ENCODE results near the gene EME2. TPM values are rescaled to one million over a fixed set of nuclear protein-coding genes. Genes with fewer than 3 reads are reported as not detected.
A peak's percentile ranks its signal among the peaks of the same experiment; 100 is the strongest.

EME2 gene
- total and polyA plus RNA-seq, 2 experiments from 2014 or later = 4.1 to 15.0 TPM

GRCh38 chr16:1762879-1763520, 9.6 kb upstream of the EME2 start (continued):
- TF ChIP-seq ETS1 (IDR thresholded peaks at IDR 0.05) (no peak), CREB1 (CRISPR knock-in tag; IDR thresholded peaks at IDR 0.05; ENCODE audit: low read depth) (no peak), CTCF (conservative IDR thresholded peaks at IDR 0.05; ENCODE audit: low read depth in 2 of 2) (no peak), ZNF331 (CRISPR knock-in tag; IDR thresholded peaks at IDR 0.05; ENCODE audit: low read depth) (no peak), REST (IDR thresholded peaks at IDR 0.05; ENCODE audit: unreplicated experiment) (no peak), NANOG (IDR thresholded peaks at IDR 0.05; ENCODE audit: borderline replicate concordance) (no peak)

- peaks cover 12% of the 10 kb centered on the region for H3K36me3 Mint-ChIP-seq (ENCODE audit: low read depth)
- no peaks in the 10 kb centered on the region for H3K79me2 ChIP-seq (replicated peaks; ENCODE audit: insufficient read depth)
- H3K4me1 Mint-ChIP-seq = no peaks in the 10 kb centered on the region
- no peaks in the 10 kb centered on the region; the same call in 1 of the 2 replicates for H3K4me1 ChIP-seq (ENCODE audit: insufficient read depth)
- no peaks in the 10 kb centered on the region for H3K27me3 ChIP-seq (ENCODE audit: insufficient read depth)
- peak overlapping the region; percentile 53 for H3K4me3 ChIP-seq
- H3K9me3 Mint-ChIP-seq = no peaks in the 10 kb centered on the region
- H3K27ac ChIP-seq (ENCODE audit: low read depth) = no peak overlapping the region
- DNase-seq (ENCODE audit: low spot score) (peak; percentile 92), ATAC-seq (peak; percentile 84)
- H3K36me3 ChIP-seq (ENCODE audit: insufficient read depth) = no peaks in the 10 kb centered on the region
- H3F3A ChIP-seq (replicated peaks; ENCODE audit: low read depth) = 0 out of 2 replicates have a peak, but pooled peaks cover 3% of the 10 kb centered on the region
- no peaks in the 10 kb centered on the region for H4K20me1 ChIP-seq (replicated peaks; ENCODE audit: insufficient read depth)
- no peak overlapping the region for H2AFZ ChIP-seq
- peaks cover 12% of the 10 kb centered on the region for H3K27me3 Mint-ChIP-seq (ENCODE audit: insufficient read depth, low read depth, poor library complexity)
- peak overlapping the region; percentile 78 for H3K4me2 ChIP-seq
- H3K9me2 ChIP-seq (ENCODE audit: insufficient read depth) = no peaks in the 10 kb centered on the region
- no peak overlapping the region for H3K27ac Mint-ChIP-seq
- peak overlapping the region; percentile 49; the same call in 2 of the 3 replicates for H3K4me3 Mint-ChIP-seq
- TF ChIP-seq ETS1 (IDR thresholded peaks at IDR 0.05) = no peak
- TF ChIP-seq POLR2AphosphoS5 (IDR thresholded peaks at IDR 0.05; ENCODE audit: low read depth) = peak; percentile 45; the same call in 1 of the 2 replicates
- no peak for TF ChIP-seq REST (IDR thresholded peaks at IDR 0.05; ENCODE audit: unreplicated experiment)
- TF ChIP-seq EZH2 (IDR thresholded peaks at IDR 0.05; ENCODE audit: low read depth, unreplicated experiment) = no peak
- TF ChIP-seq CREB1 (CRISPR knock-in tag; IDR thresholded peaks at IDR 0.05; ENCODE audit: low read depth) = 0 out of 2 replicates have a peak, but pooled peaks have one; percentile 40
- no peak for TF ChIP-seq STAT1 (IDR thresholded peaks at IDR 0.05; ENCODE audit: unreplicated experiment)
- peak; percentile 62 to 87 for TF ChIP-seq CTCF (conservative IDR thresholded peaks at IDR 0.05; ENCODE audit: low read depth in 2 of 2)
These were observed 8.8 kb upstream of the EME2 start for GRCh38 chr16:1763521-1764511.

Measured in GM23338 (cell line).